SK-N-SH (cell line): ENCODE measurements around the gene IQCK. TPM values are rescaled to one million over a fixed set of nuclear protein-coding genes. Genes with fewer than 3 reads are reported as not detected.

ENCODE experiments used
- CTCF ChIA-PET: fragments of 300-600, 350-600 bp; formaldehyde crosslinking; extraction: SDS; loops from one replicate; lab custom pipeline; 2021; lab: Yijun Ruan, JAX
- POLR2A ChIA-PET: fragments of 350-600 bp; sonication (Branson Sonifier 250); formaldehyde crosslinking; extraction: SDS; loops from one replicate; lab custom pipeline; 2020; ENCODE audit warnings: antibody characterized with exemption, inconsistent platforms; lab: Yijun Ruan, JAX
- DNase-seq: peaks from one replicate; pipeline ENCODE4 v3.0.0; 2012
- H2AFZ ChIP-seq: fragments of 200-600 bp; sonication (generic); 2 replicates; pipeline ENCODE4 v1.8.1; 2016; ENCODE audit warnings: antibody characterized with exemption, mild to moderate bottlenecking, low read depth
- H3F3A ChIP-seq: fragments of 200-600 bp; sonication (generic); replicated peaks from 2 replicates; pipeline ENCODE3; 2016; ENCODE audit warnings: antibody characterized with exemption, mild to moderate bottlenecking; ENCODE audit not compliant: insufficient read depth
- H3K27ac ChIP-seq, 2 experiments: fragments of 200-500 bp in 1 of 2; fragments of 200-600 bp in 1 of 2; sonication (Bioruptor generic) in 1 of 2; sonication (generic), shearing (Covaris generic) in 1 of 2; 2 replicates each; pipeline versions ENCODE4 v1.5.1 to v1.6.1; 2014 to 2016; ENCODE audit warnings: low read depth in 2 of 2, inconsistent platforms in 1 of 2, low read length in 1 of 2, mild to moderate bottlenecking in 1 of 2, mixed read lengths in 1 of 2
- H3K27me3 ChIP-seq: fragments of 200-600 bp; sonication (generic), shearing (Covaris generic); 2 replicates; pipeline ENCODE4 v1.6.1; 2016; ENCODE audit warnings: mixed run types; ENCODE audit not compliant: insufficient read depth
- H3K36me3 ChIP-seq, 2 experiments: fragments of 200-500 bp in 1 of 2; fragments of 200-600 bp in 1 of 2; sonication (Bioruptor generic) in 1 of 2; sonication (generic) in 1 of 2; replicated peaks in 1 of 2; 2 replicates each; pipeline versions ENCODE3 to v1.5.1; 2014 to 2016; ENCODE audit warnings: low read length in 1 of 2, mild to moderate bottlenecking in 1 of 2; ENCODE audit not compliant: insufficient read depth in 2 of 2, control insufficient read depth in 1 of 2
- H3K4me1 ChIP-seq, 2 experiments: fragments of 200-500 bp in 1 of 2; fragments of 200-600 bp in 1 of 2; sonication (Bioruptor generic) in 1 of 2; sonication (generic), shearing (Covaris generic) in 1 of 2; 2 replicates each; pipeline versions ENCODE4 v1.5.1 to v1.6.1; 2014 to 2016; ENCODE audit warnings: low read depth in 1 of 2, low read length in 1 of 2, mixed run types in 1 of 2; ENCODE audit not compliant: insufficient read depth in 2 of 2, control insufficient read depth in 1 of 2
- H3K4me2 ChIP-seq: fragments of 200-600 bp; sonication (generic), shearing (Covaris generic); 2 replicates; pipeline ENCODE4 v1.6.1; 2017; ENCODE audit warnings: mixed run types
- H3K4me3 ChIP-seq, 2 experiments: fragments of 200-500 bp in 1 of 2; fragments of 200-600 bp in 1 of 2; sonication (Bioruptor generic) in 1 of 2; sonication (generic), shearing (Covaris generic) in 1 of 2; 2 replicates each; pipeline versions ENCODE4 v1.5.1 to v1.8.1; 2014 to 2016; ENCODE audit warnings: low read depth in 2 of 2, inconsistent platforms in 1 of 2, low read length in 1 of 2, mild to moderate bottlenecking in 1 of 2, mixed read lengths in 1 of 2, moderate library complexity in 1 of 2
- H3K79me2 ChIP-seq: fragments of 200-600 bp; sonication (generic); 2 replicates; pipeline ENCODE4 v1.8.1; 2017; ENCODE audit warnings: mild to moderate bottlenecking; ENCODE audit not compliant: insufficient read depth
- H3K9ac ChIP-seq: fragments of 200-600 bp; sonication (generic); 2 replicates; pipeline ENCODE4 v1.6.1; 2017; ENCODE audit warnings: mixed run types
- H3K9me2 ChIP-seq: fragments of 200-600 bp; sonication (generic); 2 replicates; pipeline ENCODE4 v1.6.1; 2017; ENCODE audit warnings: mixed run types
- H3K9me3 ChIP-seq: fragments of 200-600 bp; sonication (generic); 2 replicates; pipeline ENCODE4 v1.6.1; 2017; ENCODE audit warnings: mixed run types, mild to moderate bottlenecking, moderate library complexity
- H4K20me1 ChIP-seq: fragments of 200-600 bp; sonication (generic); 2 replicates; pipeline ENCODE4 v1.6.1; 2017; ENCODE audit warnings: mild to moderate bottlenecking, mixed run types; ENCODE audit not compliant: insufficient read depth
- CHD2 ChIP-seq: fragments of 150-350 bp; IDR thresholded peaks from 2 replicates; pipeline ENCODE4 v1.6.1; 2018; ENCODE audit warnings: low read length; ENCODE audit not compliant: partially characterized antibody
- EP300 ChIP-seq, 2 experiments: IDR thresholded peaks; 2 replicates each; pipeline versions ENCODE4 v1.4.0 to v1.6.1; 2012; ENCODE audit warnings: borderline replicate concordance in 1 of 2, low read depth in 1 of 2, low read length in 1 of 2
- NFIC ChIP-seq: IDR thresholded peaks from 2 replicates; pipeline ENCODE4 v1.4.0; 2012; ENCODE audit warnings: borderline replicate concordance
- POLR2AphosphoS5 ChIP-seq: IDR thresholded peaks from 2 replicates; pipeline ENCODE4 v1.6.1; 2012; ENCODE audit warnings: low read depth, low read length
- RXRA ChIP-seq: IDR thresholded peaks from 2 replicates; pipeline ENCODE4 v1.4.0; 2012; ENCODE audit warnings: low read depth, mild to moderate bottlenecking, borderline replicate concordance
- SMC3 ChIP-seq: IDR thresholded peaks from 2 replicates; pipeline ENCODE4 v1.6.1; 2012; ENCODE audit warnings: low read depth, low read length, improper control_type of control experiment
- TEAD4 ChIP-seq: IDR thresholded peaks from 2 replicates; pipeline ENCODE4 v1.4.0; 2012; ENCODE audit warnings: mild to moderate bottlenecking, borderline replicate concordance; ENCODE audit not compliant: insufficient read depth
- WGBS: methylation state at CpG from one replicate; pipeline ENCODE4 v1.1.6; 2017; ENCODE audit warnings: low lambda C conversion rate; 5-methylcytosine and 5-hydroxymethylcytosine counted together
- polyA plus RNA-seq, 3 experiments: library from polyadenylated mRNA; depleted of rRNA; stranded (reverse); fragments of >200 nt; gene quantifications; 2 replicates each; pipeline ENCODE4 v1.2.3, GENCODE V29; 2012
- TF ChIP-seq, protein P1 (sequence below): fragments of 200-600 bp; sonication (generic); IDR thresholded peaks from 2 replicates; pipeline ENCODE4 v1.6.1; 2017; ENCODE audit warnings: antibody characterized with exemption, mild to moderate bottlenecking, moderate library complexity
- TF ChIP-seq, protein P2 (sequence below): fragments of 150-350 bp; IDR thresholded peaks from 2 replicates; pipeline ENCODE4 v1.6.1; 2017; ENCODE audit warnings: antibody characterized with exemption, low read length, low read depth, borderline replicate concordance
- TF ChIP-seq, protein P3 (sequence below): IDR thresholded peaks from 2 replicates; pipeline ENCODE4 v1.4.0; 2012; ENCODE audit warnings: low read depth, borderline replicate concordance
- TF ChIP-seq, protein P4 (sequence below): IDR thresholded peaks from 2 replicates; pipeline ENCODE4 v1.4.0; 2012; ENCODE audit warnings: low read depth, borderline replicate concordance

IQCK gene
- polyA plus RNA-seq, 1 of the 3 experiments (the other 2 are of a cell fraction): 7.3 TPM

DNA sequence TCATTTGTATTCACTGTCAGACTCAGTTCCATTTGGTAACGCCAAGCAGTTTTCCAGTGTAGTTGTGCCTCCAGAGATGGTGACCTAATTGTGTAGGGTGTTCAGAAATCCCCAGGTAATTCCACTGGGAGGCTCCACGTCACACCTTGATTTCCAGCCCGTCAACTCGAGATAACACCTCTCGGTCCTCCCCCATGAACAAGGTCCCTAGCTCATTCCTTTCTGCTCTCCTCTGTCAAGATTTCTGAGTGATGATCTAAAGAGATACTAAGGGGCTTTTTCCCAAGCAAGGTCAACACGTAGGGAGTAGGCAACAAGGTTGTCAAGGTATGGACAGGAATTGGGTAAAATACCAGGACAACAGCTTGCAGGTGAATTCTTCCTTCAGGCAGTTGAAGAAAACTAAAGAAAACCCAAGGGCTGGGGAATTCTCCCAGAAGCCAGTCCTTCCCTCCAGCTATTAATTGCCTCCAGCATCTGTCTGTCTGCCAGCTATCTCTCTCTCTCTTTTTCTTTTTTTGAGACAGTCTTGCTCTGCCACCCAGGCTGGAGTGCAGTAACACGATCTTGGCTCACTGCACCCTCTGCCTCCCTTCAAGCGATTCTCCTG lies 135.2 kb downstream of the IQCK start:
- DNase-seq: no peak
- ChIA-PET CTCF (no interaction called here), POLR2A (interaction anchor here (1.1 kb wide), 1 partner anchor 12 kb away, joined by 7 read pairs; no protein-coding TSS in a partner anchor)
- no peaks in the 10 kb centered on the region for H3K36me3 ChIP-seq
- no peak overlapping the region for H3K27ac ChIP-seq
- H3K4me2 ChIP-seq: no peak overlapping the region
- H3K4me1 ChIP-seq: no peaks in the 10 kb centered on the region; a peak in 1 of 4 replicates
- no peaks in the 10 kb centered on the region for H4K20me1 ChIP-seq
- TF ChIP-seq TEAD4 (no peak), SMC3 (no peak), EP300 (IDR thresholded peaks at IDR 0.05; ENCODE audit: borderline replicate concordance in 1 of 2, low read depth in 1 of 2, low read length in 1 of 2) (no peak), NFIC (no peak), POLR2AphosphoS5 (no peak), RXRA (no peak), CHD2 (no peak)
- TF ChIP-seq, protein P1, sequence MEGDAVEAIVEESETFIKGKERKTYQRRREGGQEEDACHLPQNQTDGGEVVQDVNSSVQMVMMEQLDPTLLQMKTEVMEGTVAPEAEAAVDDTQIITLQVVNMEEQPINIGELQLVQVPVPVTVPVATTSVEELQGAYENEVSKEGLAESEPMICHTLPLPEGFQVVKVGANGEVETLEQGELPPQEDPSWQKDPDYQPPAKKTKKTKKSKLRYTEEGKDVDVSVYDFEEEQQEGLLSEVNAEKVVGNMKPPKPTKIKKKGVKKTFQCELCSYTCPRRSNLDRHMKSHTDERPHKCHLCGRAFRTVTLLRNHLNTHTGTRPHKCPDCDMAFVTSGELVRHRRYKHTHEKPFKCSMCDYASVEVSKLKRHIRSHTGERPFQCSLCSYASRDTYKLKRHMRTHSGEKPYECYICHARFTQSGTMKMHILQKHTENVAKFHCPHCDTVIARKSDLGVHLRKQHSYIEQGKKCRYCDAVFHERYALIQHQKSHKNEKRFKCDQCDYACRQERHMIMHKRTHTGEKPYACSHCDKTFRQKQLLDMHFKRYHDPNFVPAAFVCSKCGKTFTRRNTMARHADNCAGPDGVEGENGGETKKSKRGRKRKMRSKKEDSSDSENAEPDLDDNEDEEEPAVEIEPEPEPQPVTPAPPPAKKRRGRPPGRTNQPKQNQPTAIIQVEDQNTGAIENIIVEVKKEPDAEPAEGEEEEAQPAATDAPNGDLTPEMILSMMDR: no peak
- TF ChIP-seq, protein P2, sequence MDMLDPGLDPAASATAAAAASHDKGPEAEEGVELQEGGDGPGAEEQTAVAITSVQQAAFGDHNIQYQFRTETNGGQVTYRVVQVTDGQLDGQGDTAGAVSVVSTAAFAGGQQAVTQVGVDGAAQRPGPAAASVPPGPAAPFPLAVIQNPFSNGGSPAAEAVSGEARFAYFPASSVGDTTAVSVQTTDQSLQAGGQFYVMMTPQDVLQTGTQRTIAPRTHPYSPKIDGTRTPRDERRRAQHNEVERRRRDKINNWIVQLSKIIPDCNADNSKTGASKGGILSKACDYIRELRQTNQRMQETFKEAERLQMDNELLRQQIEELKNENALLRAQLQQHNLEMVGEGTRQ: no peak
- TF ChIP-seq, protein P3, sequence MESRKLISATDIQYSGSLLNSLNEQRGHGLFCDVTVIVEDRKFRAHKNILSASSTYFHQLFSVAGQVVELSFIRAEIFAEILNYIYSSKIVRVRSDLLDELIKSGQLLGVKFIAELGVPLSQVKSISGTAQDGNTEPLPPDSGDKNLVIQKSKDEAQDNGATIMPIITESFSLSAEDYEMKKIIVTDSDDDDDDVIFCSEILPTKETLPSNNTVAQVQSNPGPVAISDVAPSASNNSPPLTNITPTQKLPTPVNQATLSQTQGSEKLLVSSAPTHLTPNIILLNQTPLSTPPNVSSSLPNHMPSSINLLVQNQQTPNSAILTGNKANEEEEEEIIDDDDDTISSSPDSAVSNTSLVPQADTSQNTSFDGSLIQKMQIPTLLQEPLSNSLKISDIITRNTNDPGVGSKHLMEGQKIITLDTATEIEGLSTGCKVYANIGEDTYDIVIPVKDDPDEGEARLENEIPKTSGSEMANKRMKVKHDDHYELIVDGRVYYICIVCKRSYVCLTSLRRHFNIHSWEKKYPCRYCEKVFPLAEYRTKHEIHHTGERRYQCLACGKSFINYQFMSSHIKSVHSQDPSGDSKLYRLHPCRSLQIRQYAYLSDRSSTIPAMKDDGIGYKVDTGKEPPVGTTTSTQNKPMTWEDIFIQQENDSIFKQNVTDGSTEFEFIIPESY: no peak
- TF ChIP-seq, protein P4, sequence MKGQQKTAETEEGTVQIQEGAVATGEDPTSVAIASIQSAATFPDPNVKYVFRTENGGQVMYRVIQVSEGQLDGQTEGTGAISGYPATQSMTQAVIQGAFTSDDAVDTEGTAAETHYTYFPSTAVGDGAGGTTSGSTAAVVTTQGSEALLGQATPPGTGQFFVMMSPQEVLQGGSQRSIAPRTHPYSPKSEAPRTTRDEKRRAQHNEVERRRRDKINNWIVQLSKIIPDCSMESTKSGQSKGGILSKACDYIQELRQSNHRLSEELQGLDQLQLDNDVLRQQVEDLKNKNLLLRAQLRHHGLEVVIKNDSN: no peak
- no peaks in the 10 kb centered on the region for H3K9me3 ChIP-seq
- no peak overlapping the region for H2AFZ ChIP-seq
- no peaks in the 10 kb centered on the region for H3K9me2 ChIP-seq
- H3K79me2 ChIP-seq: no peaks in the 10 kb centered on the region
- 90% methylated on average over 8 of the region's 8 CpGs for WGBS
- no peaks in the 10 kb centered on the region for H3F3A ChIP-seq
- no peaks in the 10 kb centered on the region for H3K27me3 ChIP-seq
- H3K9ac ChIP-seq: no peak overlapping the region
- H3K4me3 ChIP-seq: no peak overlapping the region
